CD4-positive, alpha-beta T cell treated with Interleukin-6 for 4 hours (primary cell): ENCODE measurements around the gene URI1.
"Not testable (repeated sequence)": the region's sequence is repeated elsewhere in the genome, so short reads cannot be mapped to it uniquely, and the experiment has no call there.

Experiments used
- DNase-seq: peaks from one replicate; pipeline ENCODE4 v3.0.0-alpha.2; 2020; ENCODE audit warnings: mixed read lengths

Gene URI1

DNA sequence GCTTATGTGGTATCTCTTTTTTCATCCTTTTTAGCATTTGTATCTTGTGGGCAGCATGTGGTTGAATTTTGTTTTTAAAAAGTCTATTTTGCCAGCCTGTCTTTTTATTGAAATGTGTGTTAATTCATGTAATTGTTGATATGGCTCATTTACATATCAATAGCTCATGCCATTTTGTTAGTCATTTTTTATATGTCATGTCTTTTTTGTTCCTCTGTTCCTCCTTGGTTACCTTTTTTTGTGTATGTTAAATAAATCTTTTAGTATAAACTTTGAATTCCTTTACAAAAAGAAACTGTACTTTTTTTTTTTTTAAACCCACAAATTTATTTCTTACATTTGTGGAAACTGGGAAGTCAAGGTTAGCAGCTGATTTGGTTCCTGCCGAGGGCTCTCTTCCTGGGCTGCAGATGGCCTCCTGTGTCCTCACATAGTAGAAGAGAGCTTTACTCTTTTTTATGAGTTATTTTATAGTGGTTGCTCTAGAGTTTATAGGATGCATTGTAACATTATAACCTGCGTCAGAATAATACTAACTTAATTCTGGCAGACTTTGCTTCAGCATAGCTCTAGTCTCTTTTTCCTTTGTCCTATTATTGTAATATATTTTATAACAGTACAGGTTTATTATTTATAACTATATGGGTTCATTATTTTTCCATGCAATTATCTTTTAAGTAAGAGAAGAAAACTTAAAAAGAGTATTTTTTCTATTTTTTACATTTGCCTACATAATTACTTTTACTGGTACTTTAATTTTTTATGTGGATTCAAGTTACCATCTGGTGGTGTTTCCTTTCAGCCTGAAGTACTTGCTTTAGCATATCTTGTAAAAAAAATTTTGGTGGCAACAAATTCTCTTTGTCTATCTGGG, 86.3 kb downstream of the URI1 start:
- DNase-seq = no peak

- DNase-seq = no peak
Observed at GRCh38 chr19:30028992-30029343, 86.9 kb downstream of the URI1 start.

DNA sequence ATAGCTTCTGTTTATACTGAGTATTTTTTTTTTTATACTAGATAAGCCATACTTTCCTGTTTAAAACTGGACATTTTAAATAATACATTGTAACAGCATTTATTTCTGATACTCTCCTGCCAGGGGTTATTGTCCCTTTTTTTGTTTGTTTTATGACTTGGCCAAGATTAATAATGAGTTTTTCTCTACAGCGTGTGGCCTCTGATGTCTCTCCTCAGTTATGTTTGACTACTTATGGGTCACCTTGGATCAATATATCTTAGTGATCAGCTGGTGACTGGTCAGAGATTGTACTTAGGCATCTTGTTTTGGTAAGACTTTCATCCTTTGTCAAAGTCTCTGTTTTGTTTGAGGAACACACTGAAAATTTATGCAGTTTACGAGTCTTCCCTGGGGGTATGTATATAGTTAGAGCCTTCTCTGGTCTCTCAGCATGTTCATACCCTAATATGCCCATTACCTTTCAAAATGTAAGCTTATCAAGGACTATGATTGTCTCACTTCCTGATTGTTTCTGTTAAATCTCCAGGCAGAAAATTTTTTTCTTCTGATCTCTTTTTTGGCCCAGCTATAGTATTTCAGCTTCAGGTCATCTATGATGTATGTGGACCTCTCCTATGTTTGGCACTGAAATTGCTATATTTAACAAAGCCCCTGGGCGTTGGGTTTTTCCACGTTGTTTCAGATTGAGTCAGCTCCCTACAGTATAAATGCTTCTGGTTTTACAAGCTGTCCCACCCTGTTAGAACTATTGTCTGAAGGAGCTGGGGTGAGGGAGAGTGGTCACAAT, 87.9 kb downstream of the URI1 start:
- no peak for DNase-seq

GRCh38 chr19:30034321-30034720, 92.3 kb downstream of the URI1 start:
- DNase-seq = no peak

DNA sequence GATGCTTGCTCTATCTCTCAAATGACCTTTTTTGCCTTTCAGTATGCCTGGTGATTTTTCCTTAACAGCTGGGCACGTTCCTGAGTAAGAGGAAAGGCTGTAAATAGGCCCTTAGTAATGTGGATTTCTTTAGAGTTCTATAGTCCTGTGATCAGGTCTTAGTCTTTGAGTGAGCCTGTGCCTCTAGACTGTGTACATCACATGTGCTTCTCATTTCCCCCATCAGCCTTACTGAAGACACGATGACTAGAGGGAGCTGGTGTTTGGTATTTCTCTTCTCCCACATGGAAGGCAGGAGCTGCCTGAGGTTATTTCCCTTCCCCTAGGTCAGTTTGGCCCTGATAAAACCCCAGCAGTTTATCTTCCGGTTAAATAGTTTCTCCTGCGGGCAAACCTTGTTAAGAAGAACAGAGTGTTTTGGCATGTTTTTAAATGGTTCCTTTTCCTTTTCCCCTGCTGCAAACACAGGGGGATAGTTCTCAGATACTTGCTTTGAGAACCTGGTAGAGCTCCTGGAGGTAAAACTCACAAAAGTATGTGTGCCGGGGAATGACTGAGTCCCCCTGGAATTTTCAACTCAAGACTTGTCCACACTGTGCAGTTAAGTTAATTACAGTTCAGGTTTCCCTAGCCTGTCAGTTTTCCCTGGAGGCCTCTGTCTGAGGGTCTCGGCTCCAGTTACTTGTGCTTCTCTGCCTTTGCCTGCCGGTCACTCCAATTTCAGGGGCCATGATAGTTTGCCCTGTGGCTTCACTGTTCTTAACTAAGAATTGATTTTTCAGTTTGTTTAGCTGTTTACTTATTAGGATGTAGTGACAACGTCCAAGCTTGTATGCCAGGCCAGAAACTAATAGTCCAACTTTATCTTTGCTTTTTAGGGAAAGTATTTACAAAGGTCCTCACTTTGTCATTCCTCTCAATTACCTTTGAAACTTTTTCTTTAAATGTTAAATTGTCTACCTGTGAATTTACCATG, 94.4 kb downstream of the URI1 start:
- DNase-seq = no peak

DNA sequence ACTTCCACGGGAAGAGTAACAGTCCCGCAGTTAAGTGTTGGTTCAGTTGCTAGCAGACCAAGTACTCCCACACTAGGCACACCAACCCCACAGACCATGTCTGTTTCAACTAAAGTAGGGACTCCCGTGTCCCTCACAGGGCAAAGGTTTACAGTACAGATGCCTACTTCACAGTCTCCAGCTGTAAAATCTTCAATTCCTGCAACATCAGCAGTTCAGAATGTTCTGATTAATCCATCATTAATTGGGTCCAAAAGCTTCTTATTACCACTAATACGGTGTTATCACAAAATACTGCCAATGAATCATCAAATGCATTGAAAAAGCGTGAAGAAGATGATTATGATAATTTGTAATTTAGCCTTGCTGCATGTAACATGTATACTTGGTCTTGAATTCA, 95.8 kb downstream of the URI1 start:
- DNase-seq = no peak

- not testable (repeated sequence) for DNase-seq
Observed at GRCh38 chr19:30041931-30042330, 99.9 kb downstream of the URI1 start.

DNA sequence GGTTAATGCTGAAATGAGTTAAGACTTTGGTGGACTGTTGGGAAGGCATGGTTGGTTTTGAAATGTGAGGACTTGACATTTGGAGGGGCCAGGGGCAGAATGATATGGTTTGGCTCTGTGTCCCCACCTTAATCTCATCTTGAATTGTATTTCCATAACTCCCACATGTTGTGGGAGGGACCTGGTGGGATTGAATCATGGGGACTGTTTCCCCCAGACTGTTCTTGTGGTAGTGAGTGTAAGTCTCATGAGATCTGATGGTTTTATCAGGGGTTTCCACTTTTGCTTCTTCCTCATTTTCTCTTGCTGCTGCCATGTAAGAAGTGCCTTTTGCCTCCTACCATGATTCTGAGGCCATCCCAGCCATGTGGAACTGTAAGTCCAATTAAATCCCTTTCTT, 101.0 kb downstream of the URI1 start:
- DNase-seq = not testable (repeated sequence)

DNA sequence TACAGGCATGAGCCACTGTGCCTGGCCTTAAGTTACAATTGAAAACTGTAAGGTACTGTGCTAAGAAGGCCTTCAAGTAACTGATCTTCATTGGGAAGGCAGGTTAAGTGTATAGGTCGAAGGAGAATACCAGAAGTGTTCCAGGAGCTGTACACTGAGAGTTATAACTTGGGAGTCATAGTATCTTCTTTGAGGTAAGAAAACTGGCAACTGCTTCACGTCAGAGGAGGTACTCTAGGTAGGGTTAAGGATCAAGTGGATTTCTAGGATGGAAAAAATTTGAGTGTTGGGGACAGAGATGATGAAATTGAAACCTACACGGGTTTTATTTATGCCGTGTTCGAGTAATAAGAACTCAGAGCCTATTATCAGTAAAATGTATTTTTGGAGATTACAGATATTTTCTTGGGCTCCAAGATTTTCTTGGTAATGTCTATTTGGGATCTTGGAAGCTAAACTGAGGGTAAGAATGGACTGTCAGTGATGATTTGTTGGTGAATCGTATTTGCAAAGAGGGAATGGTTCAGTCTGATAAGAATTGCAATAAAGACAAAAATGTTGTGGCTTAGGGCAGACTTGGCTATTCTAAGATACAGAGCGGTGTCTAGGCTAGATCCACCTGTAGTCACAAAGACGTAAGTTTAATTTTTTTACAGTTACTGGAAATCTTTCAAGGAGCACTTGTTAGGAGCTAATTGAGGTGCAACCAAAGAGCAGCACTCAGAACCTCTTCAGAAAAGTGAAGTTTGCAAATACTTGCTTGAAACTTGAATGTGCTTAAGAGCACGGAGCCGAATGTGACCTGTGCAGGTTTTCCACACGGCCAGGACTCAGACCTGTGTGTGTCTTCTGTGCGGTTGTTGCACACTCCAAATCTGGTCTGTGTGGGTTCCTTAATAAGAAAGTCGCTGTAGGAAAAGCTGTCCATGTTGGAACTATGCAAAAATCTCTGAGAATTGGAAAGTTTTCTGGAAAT, 102.5 kb downstream of the URI1 start:
- no peak for DNase-seq

GRCh38 chr19:30046522-30046921, 104.5 kb downstream of the URI1 start:
- DNase-seq = no peak

DNA sequence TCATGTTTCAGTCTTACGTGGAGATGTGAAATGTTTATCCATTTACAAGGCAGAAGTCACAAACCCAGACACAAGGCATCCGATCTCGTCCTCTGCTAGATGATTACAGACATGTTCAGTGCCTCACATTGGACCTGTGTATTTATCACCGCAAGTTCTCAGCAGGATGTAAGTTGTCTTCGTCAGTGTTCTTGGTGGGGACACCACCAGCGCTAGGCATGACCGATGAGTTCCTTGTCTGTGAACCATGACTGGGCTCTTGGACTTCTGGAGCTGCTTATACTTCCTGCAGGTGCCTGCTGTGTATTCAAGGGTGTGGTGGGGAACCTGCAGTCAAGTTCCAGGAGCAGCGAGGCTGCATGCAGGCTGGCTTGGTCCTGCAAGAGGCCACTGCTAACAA, 105.4 kb downstream of the URI1 start:
- DNase-seq = no peak

GRCh38 chr19:30049226-30049625, 107.2 kb downstream of the URI1 start:
- DNase-seq = no peak

DNA sequence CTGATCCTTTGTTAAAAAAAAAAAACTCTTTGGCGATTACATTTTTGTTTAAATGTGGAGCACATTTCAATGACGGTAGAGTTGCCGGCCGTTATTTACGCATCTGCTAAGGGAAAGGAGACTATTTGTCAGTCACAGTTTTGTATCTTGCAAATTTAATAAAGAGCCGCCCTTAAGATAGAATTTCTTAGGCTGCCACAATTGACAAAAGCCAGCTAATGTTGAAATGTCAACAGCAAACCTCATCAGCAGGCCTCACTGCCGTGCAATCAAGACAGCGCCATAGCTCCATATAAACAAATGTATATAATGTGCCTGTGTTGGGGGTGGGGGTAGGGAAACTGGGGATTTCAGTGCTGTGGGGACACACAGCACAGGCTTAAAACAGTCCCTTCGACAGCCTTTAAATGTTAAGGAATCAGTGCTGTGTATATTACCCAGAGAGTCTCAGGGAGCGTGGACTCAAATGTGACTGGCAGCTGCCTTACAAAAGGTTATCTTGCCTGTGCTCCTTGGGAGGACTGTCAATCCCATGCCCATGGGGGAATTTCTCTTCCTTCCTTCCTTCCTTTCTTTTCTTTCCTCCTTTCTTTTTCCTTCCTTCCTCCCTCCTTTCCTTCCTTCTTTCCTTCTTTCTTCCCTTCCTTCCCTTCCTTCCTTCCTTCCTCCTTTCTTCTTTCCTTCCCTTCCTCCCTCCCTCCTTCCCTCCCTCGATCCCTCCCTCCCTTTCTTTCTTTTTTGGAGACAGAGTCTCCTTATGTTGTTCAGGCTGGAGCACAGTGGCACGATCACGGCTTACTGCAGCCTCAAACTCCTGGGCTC, 108.0 kb downstream of the URI1 start:
- no peak for DNase-seq

- no peak for DNase-seq
Observed at GRCh38 chr19:30052122-30053075, 110.4 kb downstream of the URI1 start.

- DNase-seq = no peak
Observed at GRCh38 chr19:30053558-30053957, 111.5 kb downstream of the URI1 start.

DNA sequence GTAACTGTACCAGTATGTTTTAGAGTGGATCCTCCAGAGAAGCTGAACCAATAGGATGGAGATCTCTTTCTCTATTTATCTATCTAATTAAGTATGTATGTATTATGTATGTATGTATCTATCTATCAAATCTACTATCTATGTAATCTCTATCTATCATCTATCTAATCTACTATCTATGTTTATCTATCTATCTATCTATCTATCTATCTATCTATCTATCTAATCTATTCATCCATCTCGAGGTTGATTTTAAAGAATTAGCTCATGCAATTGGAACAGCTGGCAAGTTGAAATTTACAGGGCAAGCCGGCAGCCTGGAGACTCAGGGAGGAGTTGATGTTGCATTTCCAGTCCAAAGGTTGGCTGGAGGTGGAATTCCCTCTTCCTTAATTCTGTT, 112.2 kb downstream of the URI1 start:
- no peak for DNase-seq

DNA sequence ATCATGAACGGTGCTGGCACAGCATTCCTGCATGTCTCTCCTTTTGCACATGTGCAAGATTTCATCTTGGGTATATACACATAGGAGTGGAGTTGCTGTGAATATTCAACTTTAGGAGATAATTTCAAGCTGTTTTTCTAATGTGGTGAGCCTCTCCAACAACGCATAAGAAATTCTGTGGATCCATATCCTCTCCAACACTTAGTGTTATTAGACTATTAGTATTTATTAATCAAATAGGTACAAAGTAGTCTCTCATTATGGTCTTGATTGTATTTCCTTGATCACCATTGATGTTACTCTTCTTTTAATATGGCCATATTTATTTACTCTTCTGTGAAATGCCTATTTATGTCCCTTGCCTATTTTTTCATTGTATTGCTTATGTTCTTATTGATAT, 114.5 kb downstream of the URI1 start:
- DNase-seq = no peak

GRCh38 chr19:30059741-30060457, 117.9 kb downstream of the URI1 start:
- DNase-seq = no peak
